K562 (cell line): Measurements from ENCODE around the gene KMT2C. TPM values are rescaled to one million over a fixed set of nuclear protein-coding genes. Genes with fewer than 3 reads are reported as not detected.
A peak's percentile ranks its signal among the peaks of the same experiment; 100 is the strongest.

Experiments
- TEAD2 ChIP-seq: fragments of 450-650 bp; IDR thresholded peaks from 2 replicates; pipeline ENCODE4 v1.6.1; 2016; ENCODE audit warnings: missing genetic modification characterization, control low read depth, missing compliant biosample characterization
- ZNF224 ChIP-seq: sonication (generic); formaldehyde crosslinking; IDR thresholded peaks from 2 replicates; pipeline ENCODE4 v1.8.0; 2022; ENCODE audit warnings: mild to moderate bottlenecking, missing genetic modification reagents
- ZNF239 ChIP-seq: fragments of 250-450 bp; sonication (Bioruptor Pico); IDR thresholded peaks from 2 replicates; pipeline ENCODE4 v1.4.0; 2020; ENCODE audit warnings: mild to moderate bottlenecking
- polyA plus RNA-seq, 8 experiments: library from polyadenylated mRNA; depleted of rRNA in 4 of 8; stranded (reverse) in 5 of 8; unstranded in 3 of 8; fragments of >200 nt; fragmentation: Nextera tagmentation in 2 of 8; fragmentation: Illumina TruSeq in 1 of 8; extraction: Ambion mirVana in 2 of 8; extraction: Trizol in 1 of 8; gene quantifications; 2 replicates each; pipeline versions ENCODE4 v1.2.1 to v1.2.3, GENCODE V29; 2011 to 2014; ENCODE audit warnings: inconsistent platforms in 1 of 8, missing spikeins in 1 of 8
- total RNA-seq, 7 experiments: library from RNA; depleted of rRNA in 6 of 7; stranded (reverse); fragments of >200 nt in 6 of 7; fragmentation: Illumina TruSeq in 2 of 7; extraction: Trizol in 2 of 7; gene quantifications; 2 replicates each; pipeline versions ENCODE4 v1.2.1 to v1.2.3, GENCODE V29; 2011 to 2021; ENCODE audit warnings: low replicate concordance in 1 of 7
- TF ChIP-seq, protein P1 (sequence below), 2 experiments: fragments of 450-650 bp; formaldehyde crosslinking in 1 of 2; IDR thresholded peaks; 2 replicates each; pipeline versions ENCODE4 v1.4.0 to v1.6.1; 2014 to 2020; ENCODE audit warnings: mild to moderate bottlenecking in 2 of 2, borderline replicate concordance in 1 of 2, low read depth in 1 of 2
- TF ChIP-seq, protein P2 (sequence below): fragments of 200-800 bp; sonication (Bioruptor generic); IDR thresholded peaks from 2 replicates; pipeline ENCODE4 v1.6.1; 2017; ENCODE audit warnings: missing genetic modification characterization, missing compliant biosample characterization
- TF ChIP-seq, protein P3 (sequence below): fragments of 450-650 bp; IDR thresholded peaks from 2 replicates; pipeline ENCODE4 v1.6.1; 2017; ENCODE audit warnings: antibody characterized with exemption, mild to moderate bottlenecking
- TF ChIP-seq, protein P4 (sequence below): fragments of 450-650 bp; formaldehyde crosslinking; IDR thresholded peaks from 2 replicates; pipeline ENCODE4 v1.4.0; 2022; ENCODE audit warnings: missing genetic modification characterization
- TF ChIP-seq, protein P5 (sequence below): fragments of 450-650 bp; formaldehyde crosslinking; conservative IDR thresholded peaks from 2 replicates; pipeline ENCODE4 v1.4.0; 2022; ENCODE audit warnings: mild to moderate bottlenecking, missing genetic modification characterization

KMT2C gene
- total and polyA plus RNA-seq, 9 of the 15 experiments (the other 6 are each of a cell fraction or from before 2014, with no cell fraction given), result 4.9 to 67.8 (median 27.1) TPM

DNA sequence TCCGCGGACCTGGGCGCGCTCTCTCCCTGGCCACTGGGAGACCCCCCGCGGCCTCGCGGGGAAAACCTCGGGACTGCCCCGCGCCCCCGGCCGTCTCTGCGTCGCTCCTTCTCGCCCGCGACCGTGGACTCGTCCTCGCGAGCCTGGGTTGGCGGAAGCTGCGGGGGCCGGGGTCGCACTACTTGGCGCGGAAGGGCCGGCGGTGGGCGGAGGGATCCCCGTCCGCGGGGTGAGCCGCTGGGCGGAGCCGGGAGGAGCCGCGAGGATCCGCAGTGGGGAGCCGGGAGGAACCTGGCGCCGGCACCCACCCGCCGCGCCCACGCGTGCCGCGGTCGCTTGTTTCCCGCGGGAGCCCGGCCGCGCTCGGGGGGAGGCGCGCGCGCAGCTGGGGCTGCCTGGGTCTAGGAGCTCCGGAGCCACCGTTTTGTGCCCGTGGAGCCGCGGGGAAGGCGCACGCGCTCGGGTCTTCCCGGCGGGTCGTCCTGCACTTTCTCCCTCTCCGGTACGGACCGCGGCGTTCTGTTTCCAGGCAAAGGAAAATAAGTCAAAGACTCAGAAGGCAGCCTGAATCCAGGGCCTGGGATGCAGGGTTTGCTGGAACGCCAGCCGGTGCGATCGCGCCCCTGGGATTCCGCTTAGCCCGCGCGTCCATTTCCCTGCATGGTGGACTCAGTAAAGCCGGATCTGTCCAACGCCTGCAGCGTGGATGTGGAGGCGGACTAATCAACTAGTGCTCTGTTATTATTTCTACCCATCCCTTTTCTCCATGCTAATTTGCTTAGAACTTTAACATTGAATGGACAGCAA, 28.7 kb upstream of the KMT2C start (continued):
- TF ChIP-seq, protein P1, sequence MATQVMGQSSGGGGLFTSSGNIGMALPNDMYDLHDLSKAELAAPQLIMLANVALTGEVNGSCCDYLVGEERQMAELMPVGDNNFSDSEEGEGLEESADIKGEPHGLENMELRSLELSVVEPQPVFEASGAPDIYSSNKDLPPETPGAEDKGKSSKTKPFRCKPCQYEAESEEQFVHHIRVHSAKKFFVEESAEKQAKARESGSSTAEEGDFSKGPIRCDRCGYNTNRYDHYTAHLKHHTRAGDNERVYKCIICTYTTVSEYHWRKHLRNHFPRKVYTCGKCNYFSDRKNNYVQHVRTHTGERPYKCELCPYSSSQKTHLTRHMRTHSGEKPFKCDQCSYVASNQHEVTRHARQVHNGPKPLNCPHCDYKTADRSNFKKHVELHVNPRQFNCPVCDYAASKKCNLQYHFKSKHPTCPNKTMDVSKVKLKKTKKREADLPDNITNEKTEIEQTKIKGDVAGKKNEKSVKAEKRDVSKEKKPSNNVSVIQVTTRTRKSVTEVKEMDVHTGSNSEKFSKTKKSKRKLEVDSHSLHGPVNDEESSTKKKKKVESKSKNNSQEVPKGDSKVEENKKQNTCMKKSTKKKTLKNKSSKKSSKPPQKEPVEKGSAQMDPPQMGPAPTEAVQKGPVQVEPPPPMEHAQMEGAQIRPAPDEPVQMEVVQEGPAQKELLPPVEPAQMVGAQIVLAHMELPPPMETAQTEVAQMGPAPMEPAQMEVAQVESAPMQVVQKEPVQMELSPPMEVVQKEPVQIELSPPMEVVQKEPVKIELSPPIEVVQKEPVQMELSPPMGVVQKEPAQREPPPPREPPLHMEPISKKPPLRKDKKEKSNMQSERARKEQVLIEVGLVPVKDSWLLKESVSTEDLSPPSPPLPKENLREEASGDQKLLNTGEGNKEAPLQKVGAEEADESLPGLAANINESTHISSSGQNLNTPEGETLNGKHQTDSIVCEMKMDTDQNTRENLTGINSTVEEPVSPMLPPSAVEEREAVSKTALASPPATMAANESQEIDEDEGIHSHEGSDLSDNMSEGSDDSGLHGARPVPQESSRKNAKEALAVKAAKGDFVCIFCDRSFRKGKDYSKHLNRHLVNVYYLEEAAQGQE (IDR thresholded peaks at IDR 0.05; ENCODE audit: borderline replicate concordance), result peak; percentile 46
- TF ChIP-seq, protein P1 (CRISPR knock-in tag; IDR thresholded peaks at IDR 0.05; ENCODE audit: low read depth), result peak; percentile 56; the same call in 1 of the 2 replicates
- TF ChIP-seq ZNF239 (CRISPR knock-in tag) (peak; percentile 21; the same call in 1 of the 2 replicates), TEAD2 (tag) (no peak), ZNF224 (CRISPR knock-in tag) (peak; percentile 88; the same call in 1 of the 2 replicates)
- TF ChIP-seq, protein P2, sequence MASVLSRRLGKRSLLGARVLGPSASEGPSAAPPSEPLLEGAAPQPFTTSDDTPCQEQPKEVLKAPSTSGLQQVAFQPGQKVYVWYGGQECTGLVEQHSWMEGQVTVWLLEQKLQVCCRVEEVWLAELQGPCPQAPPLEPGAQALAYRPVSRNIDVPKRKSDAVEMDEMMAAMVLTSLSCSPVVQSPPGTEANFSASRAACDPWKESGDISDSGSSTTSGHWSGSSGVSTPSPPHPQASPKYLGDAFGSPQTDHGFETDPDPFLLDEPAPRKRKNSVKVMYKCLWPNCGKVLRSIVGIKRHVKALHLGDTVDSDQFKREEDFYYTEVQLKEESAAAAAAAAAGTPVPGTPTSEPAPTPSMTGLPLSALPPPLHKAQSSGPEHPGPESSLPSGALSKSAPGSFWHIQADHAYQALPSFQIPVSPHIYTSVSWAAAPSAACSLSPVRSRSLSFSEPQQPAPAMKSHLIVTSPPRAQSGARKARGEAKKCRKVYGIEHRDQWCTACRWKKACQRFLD (CRISPR knock-in tag), result peak; percentile 91; the same call in 1 of the 2 replicates
- TF ChIP-seq, protein P3, sequence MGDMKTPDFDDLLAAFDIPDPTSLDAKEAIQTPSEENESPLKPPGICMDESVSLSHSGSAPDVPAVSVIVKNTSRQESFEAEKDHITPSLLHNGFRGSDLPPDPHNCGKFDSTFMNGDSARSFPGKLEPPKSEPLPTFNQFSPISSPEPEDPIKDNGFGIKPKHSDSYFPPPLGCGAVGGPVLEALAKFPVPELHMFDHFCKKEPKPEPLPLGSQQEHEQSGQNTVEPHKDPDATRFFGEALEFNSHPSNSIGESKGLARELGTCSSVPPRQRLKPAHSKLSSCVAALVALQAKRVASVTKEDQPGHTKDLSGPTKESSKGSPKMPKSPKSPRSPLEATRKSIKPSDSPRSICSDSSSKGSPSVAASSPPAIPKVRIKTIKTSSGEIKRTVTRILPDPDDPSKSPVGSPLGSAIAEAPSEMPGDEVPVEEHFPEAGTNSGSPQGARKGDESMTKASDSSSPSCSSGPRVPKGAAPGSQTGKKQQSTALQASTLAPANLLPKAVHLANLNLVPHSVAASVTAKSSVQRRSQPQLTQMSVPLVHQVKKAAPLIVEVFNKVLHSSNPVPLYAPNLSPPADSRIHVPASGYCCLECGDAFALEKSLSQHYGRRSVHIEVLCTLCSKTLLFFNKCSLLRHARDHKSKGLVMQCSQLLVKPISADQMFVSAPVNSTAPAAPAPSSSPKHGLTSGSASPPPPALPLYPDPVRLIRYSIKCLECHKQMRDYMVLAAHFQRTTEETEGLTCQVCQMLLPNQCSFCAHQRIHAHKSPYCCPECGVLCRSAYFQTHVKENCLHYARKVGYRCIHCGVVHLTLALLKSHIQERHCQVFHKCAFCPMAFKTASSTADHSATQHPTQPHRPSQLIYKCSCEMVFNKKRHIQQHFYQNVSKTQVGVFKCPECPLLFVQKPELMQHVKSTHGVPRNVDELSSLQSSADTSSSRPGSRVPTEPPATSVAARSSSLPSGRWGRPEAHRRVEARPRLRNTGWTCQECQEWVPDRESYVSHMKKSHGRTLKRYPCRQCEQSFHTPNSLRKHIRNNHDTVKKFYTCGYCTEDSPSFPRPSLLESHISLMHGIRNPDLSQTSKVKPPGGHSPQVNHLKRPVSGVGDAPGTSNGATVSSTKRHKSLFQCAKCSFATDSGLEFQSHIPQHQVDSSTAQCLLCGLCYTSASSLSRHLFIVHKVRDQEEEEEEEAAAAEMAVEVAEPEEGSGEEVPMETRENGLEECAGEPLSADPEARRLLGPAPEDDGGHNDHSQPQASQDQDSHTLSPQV, result 0 out of 2 replicates have a peak, but pooled peaks have one; percentile 73
- TF ChIP-seq, protein P4, sequence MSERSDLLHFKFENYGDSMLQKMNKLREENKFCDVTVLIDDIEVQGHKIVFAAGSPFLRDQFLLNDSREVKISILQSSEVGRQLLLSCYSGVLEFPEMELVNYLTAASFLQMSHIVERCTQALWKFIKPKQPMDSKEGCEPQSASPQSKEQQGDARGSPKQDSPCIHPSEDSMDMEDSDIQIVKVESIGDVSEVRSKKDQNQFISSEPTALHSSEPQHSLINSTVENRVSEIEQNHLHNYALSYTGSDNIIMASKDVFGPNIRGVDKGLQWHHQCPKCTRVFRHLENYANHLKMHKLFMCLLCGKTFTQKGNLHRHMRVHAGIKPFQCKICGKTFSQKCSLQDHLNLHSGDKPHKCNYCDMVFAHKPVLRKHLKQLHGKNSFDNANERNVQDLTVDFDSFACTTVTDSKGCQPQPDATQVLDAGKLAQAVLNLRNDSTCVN, result 0 out of 2 replicates have a peak, but pooled peaks have one; percentile 13
- TF ChIP-seq, protein P5, sequence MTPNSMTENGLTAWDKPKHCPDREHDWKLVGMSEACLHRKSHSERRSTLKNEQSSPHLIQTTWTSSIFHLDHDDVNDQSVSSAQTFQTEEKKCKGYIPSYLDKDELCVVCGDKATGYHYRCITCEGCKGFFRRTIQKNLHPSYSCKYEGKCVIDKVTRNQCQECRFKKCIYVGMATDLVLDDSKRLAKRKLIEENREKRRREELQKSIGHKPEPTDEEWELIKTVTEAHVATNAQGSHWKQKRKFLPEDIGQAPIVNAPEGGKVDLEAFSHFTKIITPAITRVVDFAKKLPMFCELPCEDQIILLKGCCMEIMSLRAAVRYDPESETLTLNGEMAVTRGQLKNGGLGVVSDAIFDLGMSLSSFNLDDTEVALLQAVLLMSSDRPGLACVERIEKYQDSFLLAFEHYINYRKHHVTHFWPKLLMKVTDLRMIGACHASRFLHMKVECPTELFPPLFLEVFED (CRISPR knock-in tag), result 0 out of 2 replicates have a peak, but pooled peaks have one; percentile 80
